ENCODE data around the gene DTWD1. TPM values are rescaled to one million over a fixed set of nuclear protein-coding genes. Genes with fewer than 3 reads are reported as not detected.

DTWD1 gene
- total RNA-seq, 1 experiment from 2014 or later: 24.5 TPM

GRCh38 chr15:49628379-49628778 is 7.5 kb downstream of the DTWD1 start:
- Histone ChIP-seq H3F3A (ENCODE audit: insufficient read depth, low read depth) (peaks cover 14% of the 10 kb centered on the region), H3K9me3 (ENCODE audit: insufficient read depth, low read depth) (peaks cover 6% of the 10 kb centered on the region), H3K9me2 (ENCODE audit: insufficient read depth) (no peaks in the 10 kb centered on the region), H2AFZ (no peak overlapping the region), H3K36me3 (ENCODE audit: low read depth) (peaks cover 19% of the 10 kb centered on the region), H3K27ac (no peak overlapping the region), H3K27me3 (ENCODE audit: insufficient read depth, low read depth) (no peaks in the 10 kb centered on the region), H3K4me2 (no peak overlapping the region), H3K79me2 (ENCODE audit: low read depth) (0 out of 2 replicates have a peak, but pooled peaks cover 4% of the 10 kb centered on the region), H3K4me1 (replicated peaks; ENCODE audit: insufficient read depth) (peaks cover 11% of the 10 kb centered on the region), H4K20me1 (ENCODE audit: insufficient read depth) (no peaks in the 10 kb centered on the region), H3K4me3 (no peak overlapping the region)
- no peak for DNase-seq
- POLR2A ChIA-PET (ENCODE audit: unreplicated experiment): no interaction called here
- TF ChIP-seq CTCF (conservative IDR thresholded peaks at IDR 0.05): no peak
- no peak for TF ChIP-seq EZH2 (IDR thresholded peaks at IDR 0.05; ENCODE audit: low read depth)
- intact Hi-C loops (cut with micrococcal nuclease; ENCODE audit: unreplicated experiment): loop anchor here (10.0 kb wide), 1 partner anchor 474 kb away; the partner anchor contains the start of gene COPS2
- BruUV-seq (replicated peaks): no TSS peak
- CTCF ChIA-PET: no interaction called here

GRCh38 chr15:49637857-49638256 is 17.0 kb downstream of the DTWD1 start:
- no peak for DNase-seq
- Histone ChIP-seq H3K27ac (no peak overlapping the region), H3K9me3 (ENCODE audit: insufficient read depth, low read depth) (no peaks in the 10 kb centered on the region), H3K27me3 (ENCODE audit: insufficient read depth, low read depth) (no peaks in the 10 kb centered on the region), H3K79me2 (ENCODE audit: low read depth) (no peaks in the 10 kb centered on the region), H3F3A (ENCODE audit: insufficient read depth, low read depth) (no peaks in the 10 kb centered on the region), H3K4me3 (no peak overlapping the region), H2AFZ (no peak overlapping the region), H3K9me2 (ENCODE audit: insufficient read depth) (no peaks in the 10 kb centered on the region), H3K36me3 (ENCODE audit: low read depth) (no peaks in the 10 kb centered on the region), H4K20me1 (ENCODE audit: insufficient read depth) (no peaks in the 10 kb centered on the region), H3K4me2 (no peak overlapping the region), H3K4me1 (replicated peaks; ENCODE audit: insufficient read depth) (no peaks in the 10 kb centered on the region)
- intact Hi-C loops (cut with micrococcal nuclease; ENCODE audit: unreplicated experiment): loop anchor here (5.0 kb wide), 1 partner anchor 571 kb away; no protein-coding TSS in a partner anchor
- BruUV-seq (replicated peaks): no TSS peak
- ChIA-PET POLR2A (ENCODE audit: unreplicated experiment) (no interaction called here), CTCF (no interaction called here)
- TF ChIP-seq CTCF (conservative IDR thresholded peaks at IDR 0.05) (no peak), EZH2 (IDR thresholded peaks at IDR 0.05; ENCODE audit: low read depth) (no peak)

- TF ChIP-seq EZH2 (IDR thresholded peaks at IDR 0.05; ENCODE audit: low read depth): no peak
- TF ChIP-seq CTCF (conservative IDR thresholded peaks at IDR 0.05): no peak
- Histone ChIP-seq H3K79me2 (ENCODE audit: low read depth) (no peaks in the 10 kb centered on the region), H3K4me1 (replicated peaks; ENCODE audit: insufficient read depth) (no peaks in the 10 kb centered on the region), H3K27me3 (ENCODE audit: insufficient read depth, low read depth) (no peaks in the 10 kb centered on the region), H3K27ac (no peak overlapping the region), H2AFZ (no peak overlapping the region), H3K4me3 (no peak overlapping the region), H3K9me2 (ENCODE audit: insufficient read depth) (no peaks in the 10 kb centered on the region), H3F3A (ENCODE audit: insufficient read depth, low read depth) (no peaks in the 10 kb centered on the region), H4K20me1 (ENCODE audit: insufficient read depth) (no peaks in the 10 kb centered on the region), H3K9me3 (ENCODE audit: insufficient read depth, low read depth) (no peaks in the 10 kb centered on the region), H3K36me3 (ENCODE audit: low read depth) (no peaks in the 10 kb centered on the region), H3K4me2 (no peak overlapping the region)
- intact Hi-C loops (cut with micrococcal nuclease; ENCODE audit: unreplicated experiment): no loop called here
- no TSS peak for BruUV-seq (replicated peaks)
- ChIA-PET POLR2A (ENCODE audit: unreplicated experiment) (no interaction called here), CTCF (no interaction called here)
- no peak for DNase-seq
Measured at GRCh38 chr15:49644364-49644794, 23.5 kb downstream of the DTWD1 start.
